Measurements from ENCODE around the gene VTN. TPM values are rescaled to one million over a fixed set of nuclear protein-coding genes. Genes with fewer than 3 reads are reported as not detected.

The VTN gene
- total and polyA plus RNA-seq, 2 donors (not counting 3 experiments of a cell fraction or from before 2014, with no cell fraction given), result 1.1 TPM; not detected in 1

DNA sequence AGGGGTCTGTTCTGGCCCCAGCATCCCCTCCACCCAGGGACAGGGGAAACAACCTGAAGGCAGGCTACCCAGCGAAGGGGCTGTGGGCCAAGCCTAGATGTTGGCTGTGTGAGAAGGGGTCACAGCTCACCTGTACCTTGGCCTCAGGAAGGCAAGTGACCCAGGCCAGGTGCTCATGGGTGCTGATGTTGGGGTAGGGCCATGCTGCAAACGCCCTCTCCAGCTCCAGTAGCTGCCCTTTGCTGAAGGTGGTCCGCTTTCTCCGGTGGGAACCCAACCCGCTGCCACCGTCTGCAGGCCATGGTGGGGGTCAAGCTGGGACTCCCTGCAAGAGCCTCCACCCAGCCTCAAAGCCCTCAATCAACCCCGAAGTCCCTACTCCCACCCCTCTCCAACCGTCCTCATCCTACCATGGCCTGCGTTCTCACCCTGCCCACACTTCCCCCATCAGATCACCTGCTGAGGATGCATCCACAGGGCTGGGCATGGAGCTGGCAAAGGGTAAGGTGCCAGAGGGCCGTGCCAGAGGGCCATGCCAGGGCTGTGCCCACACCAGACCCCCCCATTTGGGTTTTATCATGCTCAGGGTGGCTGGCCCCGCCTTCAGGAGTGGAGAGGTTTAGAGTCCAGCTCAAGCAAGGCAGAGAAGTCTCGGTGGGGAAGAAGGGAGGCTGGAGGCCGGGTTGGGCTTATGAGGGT is 5.3 kb downstream of the VTN start, which contains the start of gene SEBOX:
TSS of gene SEBOX (minus strand) at position 535 of the 699 bp plus-strand sequence. CDS start at position 487, 48 bp downstream.
- FAIRE-seq, result no peak
- TF ChIP-seq GATA2 (IDR thresholded peaks at IDR 0.05; ENCODE audit: insufficient read depth, insufficient read length, low read depth, low read length), result no peak
- no peak for TF ChIP-seq MYC (IDR thresholded peaks at IDR 0.05; ENCODE audit: low read depth, low read length)
- no peak for TF ChIP-seq JUN (IDR thresholded peaks at IDR 0.05; ENCODE audit: borderline replicate concordance, insufficient read depth, insufficient read length, low read depth)
- no peak for TF ChIP-seq FOS (IDR thresholded peaks at IDR 0.05; ENCODE audit: borderline replicate concordance, insufficient read depth, low read length)
- no peak for TF ChIP-seq CTCF (IDR thresholded peaks at IDR 0.05; ENCODE audit: extremely low read depth in 1 of 2, insufficient read depth in 1 of 2, low read depth in 1 of 2, low read length in 2 of 2)
- no peak for TF ChIP-seq POLR2AphosphoS5 (IDR thresholded peaks at IDR 0.05; ENCODE audit: insufficient read depth, low read depth, low read length)
- TF ChIP-seq EZH2 (IDR thresholded peaks at IDR 0.05; ENCODE audit: borderline replicate concordance, low read depth, low read length, severe bottlenecking), result no peak
- TF ChIP-seq, protein P1, sequence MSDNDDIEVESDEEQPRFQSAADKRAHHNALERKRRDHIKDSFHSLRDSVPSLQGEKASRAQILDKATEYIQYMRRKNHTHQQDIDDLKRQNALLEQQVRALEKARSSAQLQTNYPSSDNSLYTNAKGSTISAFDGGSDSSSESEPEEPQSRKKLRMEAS (IDR thresholded peaks at IDR 0.05; ENCODE audit: insufficient read depth, insufficient read length), result no peak
- TF ChIP-seq POLR2A (IDR thresholded peaks at IDR 0.05; ENCODE audit: low read depth, low read length), result no peak
- H3K27ac ChIP-seq (ENCODE audit: insufficient read depth, low read depth, low read length), result no peak within 1 kb of the TSS
- H3K9ac ChIP-seq (replicated peaks; ENCODE audit: extremely low read depth, insufficient read depth, low read length), result no peak within 1 kb of the TSS
- no peak within 1 kb of the TSS for H3K4me3 ChIP-seq (replicated peaks in 1 of 3; ENCODE audit: insufficient read depth in 1 of 3, low read depth in 1 of 3, low read length in 3 of 3)
- no peaks in the 10 kb centered on the region for H3K9me3 ChIP-seq (replicated peaks; ENCODE audit: control insufficient read depth, insufficient read depth, low read length)
- H3K27me3 ChIP-seq (ENCODE audit: control insufficient read depth in 2 of 2, insufficient read depth in 2 of 2, low read length in 2 of 2), result no peaks in the 10 kb centered on the region
- H3K36me3 ChIP-seq (ENCODE audit: control insufficient read depth in 2 of 2, extremely low read depth in 1 of 2, insufficient read depth in 2 of 2, low read length in 2 of 2), result peaks cover 11 to 24% of the 10 kb centered on the region in 2 experiments
- ChIA-PET POLR2A (no interaction called here), CTCF (interaction anchor here (1.8 kb wide), 1 partner anchor 52 kb away, joined by 5 read pairs; no protein-coding TSS in a partner anchor)
- dilution Hi-C loops (cut with MboI; ENCODE audit: extremely low pct_ligation_motif_present, low sequenced_read_pairs), result no loop called here
- no peak within 1 kb of the TSS for H2AFZ ChIP-seq (ENCODE audit: low read depth, low read length)
- DNase-seq (ENCODE audit: low read depth, low spot score), result no peak
- H4K20me1 ChIP-seq (replicated peaks; ENCODE audit: control insufficient read depth, extremely low read depth, insufficient read depth, low read length), result no peaks in the 10 kb centered on the region
- no peaks in the 10 kb centered on the region for H3K79me2 ChIP-seq (ENCODE audit: control insufficient read depth, insufficient read depth, low read length)
- no peak within 1 kb of the TSS for H3K4me2 ChIP-seq (ENCODE audit: insufficient read depth, low read length)
- no peaks in the 10 kb centered on the region for H3K4me1 ChIP-seq (ENCODE audit: control insufficient read depth, extremely low read depth, insufficient read depth, low read length)
- no TSS peak for BruUV-seq (replicated peaks)
- no peaks in the 10 kb centered on the region for H3K9me1 ChIP-seq (replicated peaks; ENCODE audit: control insufficient read depth, extremely low read depth, insufficient read depth, low read length)
- intact Hi-C loops (cut with micrococcal nuclease), result no loop called here

Measured in endothelial cell of umbilical vein (primary cell).